Parathyroid adenoma (tissue), 2 donors: Measurements from ENCODE around the gene PBXIP1.
A peak's percentile ranks its signal among the peaks of the same experiment; 100 is the strongest.

Experiments
- H2AFZ ChIP-seq: fragments of 300-600 bp; sonication (generic); one replicate; pipeline ENCODE4 v1.7.0; 2017; ENCODE audit warnings: antibody characterized with exemption, mild to moderate bottlenecking
- H3K27ac ChIP-seq: fragments of 300-600 bp; sonication (generic); one replicate; pipeline ENCODE4 v1.7.0; 2017
- H3K27me3 ChIP-seq: fragments of 300-600 bp; sonication (generic); one replicate; pipeline ENCODE4 v1.7.0; 2017; ENCODE audit warnings: low read length; ENCODE audit not compliant: control insufficient read depth, insufficient read depth
- H3K36me3 ChIP-seq: fragments of 300-600 bp; sonication (generic); one replicate; pipeline ENCODE4 v1.7.0; 2017; ENCODE audit warnings: low read length; ENCODE audit not compliant: control insufficient read depth, insufficient read depth
- H3K4me1 ChIP-seq: fragments of 300-600 bp; sonication (generic); one replicate; pipeline ENCODE4 v1.7.0; 2017; ENCODE audit warnings: control low read depth
- H3K4me2 ChIP-seq: fragments of 300-600 bp; sonication (generic); one replicate; pipeline ENCODE4 v1.7.0; 2017; ENCODE audit warnings: low read length
- H3K4me3 ChIP-seq: fragments of 300-600 bp; sonication (generic); one replicate; pipeline ENCODE4 v1.7.0; 2017; ENCODE audit warnings: low read depth, low read length
- H3K79me2 ChIP-seq: fragments of 300-600 bp; sonication (generic); one replicate; pipeline ENCODE4 v1.7.0; 2017; ENCODE audit warnings: control low read depth
- H3K9ac ChIP-seq: fragments of 300-600 bp; sonication (generic); one replicate; pipeline ENCODE4 v1.7.0; 2017; ENCODE audit warnings: mild to moderate bottlenecking
- H3K9me3 ChIP-seq: fragments of 300-600 bp; sonication (generic); one replicate; pipeline ENCODE4 v1.7.0; 2017; ENCODE audit warnings: low read length; ENCODE audit not compliant: control insufficient read depth
- TF ChIP-seq, protein P1 (sequence below): fragments of 300-600 bp; sonication (generic); IDR thresholded peaks from one replicate; pipeline ENCODE4 v1.7.0; 2017; ENCODE audit warnings: antibody characterized with exemption, mild to moderate bottlenecking
- donor health status: primary hyperparathyroidism.

PBXIP1 gene

DNA sequence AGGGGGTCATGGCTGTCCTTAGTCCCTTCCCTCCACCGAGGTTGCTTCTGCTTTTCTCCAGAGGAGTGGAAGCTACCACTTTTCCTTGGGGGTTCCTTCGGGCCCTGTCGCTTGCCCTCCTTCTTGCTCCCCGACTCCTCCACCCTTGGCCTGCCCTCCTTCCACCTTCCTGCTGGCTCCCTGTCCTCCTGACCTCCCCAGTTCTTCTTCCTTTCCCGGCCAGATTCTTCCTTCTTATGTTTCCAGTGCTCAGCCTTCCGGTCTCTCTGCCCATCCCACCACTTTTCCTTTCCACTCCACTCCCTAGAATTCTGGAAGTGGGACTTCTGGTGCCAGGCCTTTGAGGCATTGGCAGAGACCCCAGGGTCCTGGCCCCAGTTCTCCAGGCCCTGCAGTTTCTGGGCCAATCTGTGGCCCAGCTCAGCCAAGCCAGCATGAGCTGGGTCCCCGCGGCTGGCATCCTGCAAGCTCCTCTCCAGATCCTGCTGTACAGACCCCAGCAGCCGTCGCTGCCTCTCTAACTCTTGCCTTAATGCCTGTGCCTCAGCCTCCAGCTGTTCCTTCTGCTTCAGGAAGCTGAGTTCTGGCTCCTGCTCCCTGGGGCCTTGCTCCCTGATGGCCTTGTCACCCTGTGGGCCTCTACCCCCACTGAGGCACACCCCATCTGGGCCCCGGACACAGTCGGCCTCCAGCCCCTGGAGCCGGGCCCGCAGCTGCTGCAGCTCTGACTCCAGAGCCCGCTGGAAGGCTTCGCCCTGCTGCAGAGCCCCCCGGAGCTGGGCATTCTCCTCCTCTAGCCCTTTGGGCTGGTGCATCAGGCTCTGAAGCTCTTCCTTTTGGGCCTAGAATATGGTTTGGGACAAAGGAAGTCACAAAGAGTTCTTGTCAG lies 9.7 kb downstream of the PBXIP1 start:
- H3K4me1 ChIP-seq = peaks cover 19% of the 10 kb centered on the region

DNA sequence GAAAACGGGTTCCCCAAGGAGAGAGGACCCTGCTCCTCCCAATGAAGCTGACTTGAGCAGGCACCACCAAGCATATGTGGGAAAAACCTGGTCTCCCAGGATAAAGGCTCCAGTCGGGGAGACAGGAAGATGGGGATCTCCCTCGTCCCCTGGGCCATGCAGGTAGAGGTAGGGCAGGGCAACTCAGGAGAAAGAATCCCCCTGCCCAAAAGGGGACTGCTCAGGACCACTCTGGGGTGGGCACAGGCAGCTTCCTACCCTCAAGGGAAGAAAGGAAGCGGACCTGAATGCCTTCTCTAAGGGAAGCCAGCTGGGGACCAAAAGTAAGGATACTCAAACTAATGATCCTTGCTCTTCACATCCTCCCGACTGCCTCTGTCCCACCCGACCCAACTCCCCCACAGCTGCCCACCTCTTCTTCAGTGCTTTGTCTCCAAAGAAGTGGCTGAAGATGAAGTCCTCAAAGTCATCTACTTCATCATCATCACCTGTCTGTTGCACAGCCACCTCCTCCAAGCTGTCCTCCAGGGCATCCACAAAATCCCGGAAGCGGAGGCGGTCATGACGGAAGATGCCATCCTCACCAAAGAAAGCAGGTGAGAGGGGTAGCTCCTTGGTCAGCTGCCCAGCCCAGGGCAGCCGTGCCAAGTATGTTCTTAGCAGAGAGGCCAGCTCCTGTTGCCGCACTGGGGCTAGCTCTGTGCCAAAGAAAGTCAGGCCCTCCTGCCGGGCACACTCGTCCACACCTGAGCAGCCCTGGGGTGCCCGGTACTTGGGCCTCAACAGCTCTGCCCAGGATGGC lies 10.5 kb downstream of the PBXIP1 start:
- Histone ChIP-seq H3K4me2 (no peak overlapping the region), H3K27me3 (no peaks in the 10 kb centered on the region), H3K9ac (no peak overlapping the region), H3K36me3 (no peaks in the 10 kb centered on the region), H3K9me3 (no peaks in the 10 kb centered on the region), H2AFZ (no peak overlapping the region), H3K79me2 (no peaks in the 10 kb centered on the region), H3K4me3 (no peak overlapping the region), H3K27ac (no peak overlapping the region), H3K4me1 (peaks cover 21% of the 10 kb centered on the region)
- TF ChIP-seq, protein P1, sequence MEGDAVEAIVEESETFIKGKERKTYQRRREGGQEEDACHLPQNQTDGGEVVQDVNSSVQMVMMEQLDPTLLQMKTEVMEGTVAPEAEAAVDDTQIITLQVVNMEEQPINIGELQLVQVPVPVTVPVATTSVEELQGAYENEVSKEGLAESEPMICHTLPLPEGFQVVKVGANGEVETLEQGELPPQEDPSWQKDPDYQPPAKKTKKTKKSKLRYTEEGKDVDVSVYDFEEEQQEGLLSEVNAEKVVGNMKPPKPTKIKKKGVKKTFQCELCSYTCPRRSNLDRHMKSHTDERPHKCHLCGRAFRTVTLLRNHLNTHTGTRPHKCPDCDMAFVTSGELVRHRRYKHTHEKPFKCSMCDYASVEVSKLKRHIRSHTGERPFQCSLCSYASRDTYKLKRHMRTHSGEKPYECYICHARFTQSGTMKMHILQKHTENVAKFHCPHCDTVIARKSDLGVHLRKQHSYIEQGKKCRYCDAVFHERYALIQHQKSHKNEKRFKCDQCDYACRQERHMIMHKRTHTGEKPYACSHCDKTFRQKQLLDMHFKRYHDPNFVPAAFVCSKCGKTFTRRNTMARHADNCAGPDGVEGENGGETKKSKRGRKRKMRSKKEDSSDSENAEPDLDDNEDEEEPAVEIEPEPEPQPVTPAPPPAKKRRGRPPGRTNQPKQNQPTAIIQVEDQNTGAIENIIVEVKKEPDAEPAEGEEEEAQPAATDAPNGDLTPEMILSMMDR = no peak

More for the DNA sequence above, 9.7 kb downstream of the PBXIP1 start:
- no peaks in the 10 kb centered on the region for H3K36me3 ChIP-seq
- no peak overlapping the region for H3K9ac ChIP-seq
- no peaks in the 10 kb centered on the region for H3K9me3 ChIP-seq
- no peaks in the 10 kb centered on the region for H3K79me2 ChIP-seq
- no peak overlapping the region for H2AFZ ChIP-seq
- no peak overlapping the region for H3K4me2 ChIP-seq
- TF ChIP-seq, protein P1 = no peak
- H3K27me3 ChIP-seq = no peaks in the 10 kb centered on the region
- H3K4me3 ChIP-seq = no peak overlapping the region
- no peak overlapping the region for H3K27ac ChIP-seq

DNA sequence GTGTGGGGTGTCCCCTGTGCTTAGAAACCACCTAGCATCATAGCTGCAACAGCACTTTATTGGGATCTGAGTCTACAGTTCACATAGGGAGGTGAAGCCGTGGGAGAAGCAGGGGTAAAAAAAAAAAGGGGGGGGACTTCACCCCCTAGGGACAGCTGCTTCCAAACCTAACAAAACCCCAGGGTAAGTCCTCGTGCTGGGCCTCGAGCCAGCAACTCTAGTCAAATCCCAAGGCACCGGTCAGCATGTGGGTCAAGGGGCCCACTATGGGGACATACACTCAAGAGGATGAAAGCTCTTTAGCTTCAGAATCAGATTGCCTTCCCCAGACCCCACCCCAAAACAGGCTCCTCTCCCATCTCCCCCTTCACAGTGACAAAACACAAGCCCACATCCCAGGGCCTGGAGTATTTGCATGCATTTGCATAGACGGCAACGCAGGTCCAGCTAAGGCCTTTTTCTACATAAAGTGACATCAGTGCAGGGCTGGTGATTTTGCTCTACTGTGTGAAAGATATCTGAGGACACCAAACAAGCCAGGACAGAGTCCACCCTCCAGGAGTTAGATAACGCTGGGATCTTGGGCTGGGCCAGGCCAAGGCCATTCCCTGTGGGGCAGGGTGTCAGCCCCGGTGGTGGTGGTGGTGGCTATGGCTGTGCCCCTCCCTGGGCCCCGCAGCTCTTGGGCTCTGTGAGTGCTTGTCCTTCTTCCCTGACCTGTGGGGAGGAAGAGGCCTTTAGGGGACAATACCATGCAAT lies 11.3 kb downstream of the PBXIP1 start:
- Histone ChIP-seq H2AFZ (no peak overlapping the region), H3K4me2 (no peak overlapping the region), H3K27me3 (no peaks in the 10 kb centered on the region), H3K36me3 (no peaks in the 10 kb centered on the region), H3K27ac (no peak overlapping the region), H3K9ac (no peak overlapping the region), H3K4me1 (peaks cover 21% of the 10 kb centered on the region), H3K9me3 (no peaks in the 10 kb centered on the region), H3K4me3 (no peak overlapping the region), H3K79me2 (no peaks in the 10 kb centered on the region)
- TF ChIP-seq, protein P1 = no peak

GRCh38 chr1:154943649-154944400 lies 12.1 kb downstream of the PBXIP1 start:
- Histone ChIP-seq H3K4me3 (no peak overlapping the region), H3K4me1 (peaks cover 21% of the 10 kb centered on the region), H3K27ac (peak overlapping the region; percentile 11), H3K27me3 (no peaks in the 10 kb centered on the region), H3K36me3 (no peaks in the 10 kb centered on the region), H2AFZ (no peak overlapping the region), H3K9ac (no peak overlapping the region), H3K4me2 (no peak overlapping the region), H3K79me2 (no peaks in the 10 kb centered on the region), H3K9me3 (no peaks in the 10 kb centered on the region)
- TF ChIP-seq, protein P1 = peak; percentile 50
